PC-3 (cell line): Measurements from ENCODE around the gene NDUFAF4.

Experiments used
- EZH2 ChIP-seq: fragments of 300-600 bp; sonication (generic); IDR thresholded peaks from one replicate; pipeline ENCODE4 v1.6.1; 2017; ENCODE audit warnings: antibody characterized with exemption, mild to moderate bottlenecking, low read length; ENCODE audit not compliant: unreplicated experiment
- TF ChIP-seq, protein P1 (sequence below): fragments of 300-600 bp; sonication (generic); conservative IDR thresholded peaks from 2 replicates; pipeline ENCODE4 v1.5.1; 2017; ENCODE audit warnings: antibody characterized with exemption, low read depth, mild to moderate bottlenecking, low read length

DNA sequence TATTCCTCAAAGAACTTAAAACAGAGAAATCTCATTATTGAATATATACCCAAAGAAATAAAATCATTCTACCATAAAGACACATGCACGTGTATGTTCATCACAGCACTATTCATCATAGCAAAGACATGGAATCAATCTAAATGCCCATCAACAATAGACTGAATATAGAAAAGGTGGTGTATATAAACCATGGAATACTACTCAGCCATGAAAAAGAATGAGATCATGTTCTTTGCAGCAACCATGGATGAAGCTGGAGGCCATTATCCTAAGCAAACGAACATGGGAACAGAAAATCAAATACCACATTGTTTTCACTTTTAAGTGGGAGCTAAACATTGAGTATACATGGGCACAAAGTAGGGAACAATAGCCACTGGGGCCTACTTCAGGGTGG, 48.1 kb downstream of the NDUFAF4 start:
- TF ChIP-seq, protein P1, sequence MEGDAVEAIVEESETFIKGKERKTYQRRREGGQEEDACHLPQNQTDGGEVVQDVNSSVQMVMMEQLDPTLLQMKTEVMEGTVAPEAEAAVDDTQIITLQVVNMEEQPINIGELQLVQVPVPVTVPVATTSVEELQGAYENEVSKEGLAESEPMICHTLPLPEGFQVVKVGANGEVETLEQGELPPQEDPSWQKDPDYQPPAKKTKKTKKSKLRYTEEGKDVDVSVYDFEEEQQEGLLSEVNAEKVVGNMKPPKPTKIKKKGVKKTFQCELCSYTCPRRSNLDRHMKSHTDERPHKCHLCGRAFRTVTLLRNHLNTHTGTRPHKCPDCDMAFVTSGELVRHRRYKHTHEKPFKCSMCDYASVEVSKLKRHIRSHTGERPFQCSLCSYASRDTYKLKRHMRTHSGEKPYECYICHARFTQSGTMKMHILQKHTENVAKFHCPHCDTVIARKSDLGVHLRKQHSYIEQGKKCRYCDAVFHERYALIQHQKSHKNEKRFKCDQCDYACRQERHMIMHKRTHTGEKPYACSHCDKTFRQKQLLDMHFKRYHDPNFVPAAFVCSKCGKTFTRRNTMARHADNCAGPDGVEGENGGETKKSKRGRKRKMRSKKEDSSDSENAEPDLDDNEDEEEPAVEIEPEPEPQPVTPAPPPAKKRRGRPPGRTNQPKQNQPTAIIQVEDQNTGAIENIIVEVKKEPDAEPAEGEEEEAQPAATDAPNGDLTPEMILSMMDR: no peak
- no peak for TF ChIP-seq EZH2
